Activated naive CD4-positive, alpha-beta T cell treated with anti-CD3 and anti-CD28 coated beads, Interleukin-2, amount 50 U/mL, for 24 hours (primary cell): ENCODE measurements around the gene DMRTB1.

Experiments used
- H3K27ac Mint-ChIP-seq: one replicate; pipeline ENCODE4 v1.8.0; 2021; ENCODE audit warnings: mild to moderate bottlenecking, mixed read lengths
- H3K27me3 Mint-ChIP-seq: one replicate; pipeline ENCODE4 v1.8.0; 2021; ENCODE audit warnings: mixed read lengths
- H3K36me3 Mint-ChIP-seq: one replicate; pipeline ENCODE4 v1.8.0; 2021; ENCODE audit warnings: mixed read lengths
- H3K4me1 Mint-ChIP-seq: one replicate; pipeline ENCODE4 v1.8.0; 2021; ENCODE audit warnings: mixed read lengths
- H3K4me3 Mint-ChIP-seq: one replicate; pipeline ENCODE4 v1.8.0; 2021; ENCODE audit warnings: mild to moderate bottlenecking, mixed read lengths
- H3K9me3 Mint-ChIP-seq: one replicate; pipeline ENCODE4 v1.8.0; 2021; ENCODE audit warnings: mixed read lengths

Gene DMRTB1

GRCh38 chr1:53505891-53506290 lies 46.7 kb downstream of the DMRTB1 start:
- Mint-ChIP-seq H3K4me3 (no peak overlapping the region), H3K27ac (no peak overlapping the region), H3K36me3 (no peaks in the 10 kb centered on the region), H3K27me3 (no peaks in the 10 kb centered on the region), H3K4me1 (no peaks in the 10 kb centered on the region), H3K9me3 (no peaks in the 10 kb centered on the region)

- Mint-ChIP-seq H3K4me3 (no peak overlapping the region), H3K9me3 (no peaks in the 10 kb centered on the region), H3K36me3 (no peaks in the 10 kb centered on the region), H3K27me3 (no peaks in the 10 kb centered on the region), H3K4me1 (no peaks in the 10 kb centered on the region), H3K27ac (no peak overlapping the region)
Measured at GRCh38 chr1:53506355-53507050, 47.3 kb downstream of the DMRTB1 start.

- Mint-ChIP-seq H3K27me3 (no peaks in the 10 kb centered on the region), H3K4me1 (no peaks in the 10 kb centered on the region), H3K9me3 (no peaks in the 10 kb centered on the region), H3K4me3 (no peak overlapping the region), H3K36me3 (no peaks in the 10 kb centered on the region), H3K27ac (no peak overlapping the region)
Measured at GRCh38 chr1:53507116-53507820, 48.1 kb downstream of the DMRTB1 start.

GRCh38 chr1:53508056-53508990 lies 49.1 kb downstream of the DMRTB1 start:
- H3K9me3 Mint-ChIP-seq, result no peaks in the 10 kb centered on the region
- H3K4me1 Mint-ChIP-seq, result no peaks in the 10 kb centered on the region
- H3K36me3 Mint-ChIP-seq, result no peaks in the 10 kb centered on the region
- no peak overlapping the region for H3K4me3 Mint-ChIP-seq
- H3K27ac Mint-ChIP-seq, result no peak overlapping the region
- no peaks in the 10 kb centered on the region for H3K27me3 Mint-ChIP-seq

GRCh38 chr1:53508991-53509666 lies 49.9 kb downstream of the DMRTB1 start:
- Mint-ChIP-seq H3K4me3 (no peak overlapping the region), H3K9me3 (no peaks in the 10 kb centered on the region), H3K27ac (no peak overlapping the region), H3K36me3 (no peaks in the 10 kb centered on the region), H3K27me3 (no peaks in the 10 kb centered on the region), H3K4me1 (no peaks in the 10 kb centered on the region)

GRCh38 chr1:53509775-53510174 lies 50.6 kb downstream of the DMRTB1 start:
- Mint-ChIP-seq H3K4me3 (no peak overlapping the region), H3K9me3 (no peaks in the 10 kb centered on the region), H3K27ac (no peak overlapping the region), H3K4me1 (no peaks in the 10 kb centered on the region), H3K27me3 (no peaks in the 10 kb centered on the region), H3K36me3 (no peaks in the 10 kb centered on the region)

GRCh38 chr1:53510215-53510614 lies 51.0 kb downstream of the DMRTB1 start:
- no peaks in the 10 kb centered on the region for H3K4me1 Mint-ChIP-seq
- H3K27me3 Mint-ChIP-seq, result no peaks in the 10 kb centered on the region
- no peaks in the 10 kb centered on the region for H3K9me3 Mint-ChIP-seq
- no peaks in the 10 kb centered on the region for H3K36me3 Mint-ChIP-seq
- no peak overlapping the region for H3K4me3 Mint-ChIP-seq
- H3K27ac Mint-ChIP-seq, result no peak overlapping the region

- Mint-ChIP-seq H3K27ac (no peak overlapping the region), H3K9me3 (no peaks in the 10 kb centered on the region), H3K4me3 (no peak overlapping the region), H3K36me3 (no peaks in the 10 kb centered on the region), H3K4me1 (no peaks in the 10 kb centered on the region), H3K27me3 (no peaks in the 10 kb centered on the region)
Measured at GRCh38 chr1:53511323-53511932, 52.2 kb downstream of the DMRTB1 start.

- Mint-ChIP-seq H3K27me3 (no peaks in the 10 kb centered on the region), H3K9me3 (no peaks in the 10 kb centered on the region)
Measured at GRCh38 chr1:53511933-53512806, 53.0 kb downstream of the DMRTB1 start.

GRCh38 chr1:53512807-53513755 lies 53.9 kb downstream of the DMRTB1 start:
- Mint-ChIP-seq H3K9me3 (no peaks in the 10 kb centered on the region), H3K4me1 (no peaks in the 10 kb centered on the region), H3K4me3 (no peak overlapping the region), H3K27me3 (no peaks in the 10 kb centered on the region), H3K36me3 (no peaks in the 10 kb centered on the region), H3K27ac (no peak overlapping the region)

More at GRCh38 chr1:53511933-53512806, 53.0 kb downstream of the DMRTB1 start:
- Mint-ChIP-seq H3K4me3 (no peak overlapping the region), H3K27ac (no peak overlapping the region), H3K36me3 (no peaks in the 10 kb centered on the region), H3K4me1 (no peaks in the 10 kb centered on the region)

GRCh38 chr1:53513846-53514245 lies 54.6 kb downstream of the DMRTB1 start:
- Mint-ChIP-seq H3K27me3 (no peaks in the 10 kb centered on the region), H3K9me3 (no peaks in the 10 kb centered on the region), H3K27ac (no peak overlapping the region), H3K4me3 (no peak overlapping the region), H3K36me3 (no peaks in the 10 kb centered on the region), H3K4me1 (no peaks in the 10 kb centered on the region)

- H3K27ac Mint-ChIP-seq, result no peak overlapping the region
- H3K36me3 Mint-ChIP-seq, result no peaks in the 10 kb centered on the region
- no peak overlapping the region for H3K4me3 Mint-ChIP-seq
- H3K27me3 Mint-ChIP-seq, result no peaks in the 10 kb centered on the region
- H3K4me1 Mint-ChIP-seq, result no peaks in the 10 kb centered on the region
- no peaks in the 10 kb centered on the region for H3K9me3 Mint-ChIP-seq
Measured at GRCh38 chr1:53514436-53514835, 55.2 kb downstream of the DMRTB1 start.

GRCh38 chr1:53516181-53516580 lies 57.0 kb downstream of the DMRTB1 start:
- H3K9me3 Mint-ChIP-seq, result no peaks in the 10 kb centered on the region
- no peaks in the 10 kb centered on the region for H3K36me3 Mint-ChIP-seq
- no peaks in the 10 kb centered on the region for H3K4me1 Mint-ChIP-seq
- no peaks in the 10 kb centered on the region for H3K27me3 Mint-ChIP-seq
- H3K27ac Mint-ChIP-seq, result no peak overlapping the region
- no peak overlapping the region for H3K4me3 Mint-ChIP-seq
